ENCODE data around the gene WNT16.

- TF ChIP-seq, protein P1, sequence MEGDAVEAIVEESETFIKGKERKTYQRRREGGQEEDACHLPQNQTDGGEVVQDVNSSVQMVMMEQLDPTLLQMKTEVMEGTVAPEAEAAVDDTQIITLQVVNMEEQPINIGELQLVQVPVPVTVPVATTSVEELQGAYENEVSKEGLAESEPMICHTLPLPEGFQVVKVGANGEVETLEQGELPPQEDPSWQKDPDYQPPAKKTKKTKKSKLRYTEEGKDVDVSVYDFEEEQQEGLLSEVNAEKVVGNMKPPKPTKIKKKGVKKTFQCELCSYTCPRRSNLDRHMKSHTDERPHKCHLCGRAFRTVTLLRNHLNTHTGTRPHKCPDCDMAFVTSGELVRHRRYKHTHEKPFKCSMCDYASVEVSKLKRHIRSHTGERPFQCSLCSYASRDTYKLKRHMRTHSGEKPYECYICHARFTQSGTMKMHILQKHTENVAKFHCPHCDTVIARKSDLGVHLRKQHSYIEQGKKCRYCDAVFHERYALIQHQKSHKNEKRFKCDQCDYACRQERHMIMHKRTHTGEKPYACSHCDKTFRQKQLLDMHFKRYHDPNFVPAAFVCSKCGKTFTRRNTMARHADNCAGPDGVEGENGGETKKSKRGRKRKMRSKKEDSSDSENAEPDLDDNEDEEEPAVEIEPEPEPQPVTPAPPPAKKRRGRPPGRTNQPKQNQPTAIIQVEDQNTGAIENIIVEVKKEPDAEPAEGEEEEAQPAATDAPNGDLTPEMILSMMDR (IDR thresholded peaks at IDR 0.05): no peak
- TF ChIP-seq POLR2A (IDR thresholded peaks at IDR 0.05): no peak
Observed at GRCh38 chr7:121343302-121343701, 14.5 kb downstream of the WNT16 start.
